ENCODE results near the gene CALHM1. TPM values are rescaled to one million over a fixed set of nuclear protein-coding genes. Genes with fewer than 3 reads are reported as not detected.

The CALHM1 gene
- total and polyA plus RNA-seq, 4 donors = not detected

- TF ChIP-seq FOXA1 (IDR thresholded peaks at IDR 0.05) (no peak), JUND (IDR thresholded peaks at IDR 0.05) (no peak), HNF4A (conservative IDR thresholded peaks at IDR 0.05) (no peak), TAF1 (conservative IDR thresholded peaks at IDR 0.05) (no peak)
- Histone ChIP-seq H3K4me3 (ENCODE audit: low read depth in 1 of 3, low read length in 3 of 3) (no peak overlapping the region), H3K27ac (ENCODE audit: low read depth in 1 of 2, low read length in 2 of 2) (no peak overlapping the region), H3K4me1 (ENCODE audit: control insufficient read depth in 4 of 4, insufficient read depth in 4 of 4, low read length in 3 of 4) (no peaks in the 10 kb centered on the region), H3K9me3 (ENCODE audit: control insufficient read depth in 4 of 4, low read length in 3 of 4) (no peaks in the 10 kb centered on the region), H3K27me3 (ENCODE audit: control insufficient read depth in 4 of 4, insufficient read depth in 4 of 4, low read length in 3 of 4) (no peaks in the 10 kb centered on the region), H3K36me3 (ENCODE audit: control insufficient read depth in 4 of 4, insufficient read depth in 3 of 4, low read depth in 1 of 4, low read length in 3 of 4) (no peaks in the 10 kb centered on the region), H3K9ac (ENCODE audit: low read depth in 1 of 2, low read length in 2 of 2) (no peak overlapping the region)
- 70% methylated on average over 10 of the region's 10 CpGs for WGBS
- DNase-seq (ENCODE audit: low spot score) = no peak
These were observed 48.8 kb upstream of the CALHM1 start for GRCh38 chr10:103507235-103508191.

- Histone ChIP-seq H3K9me3 (ENCODE audit: control insufficient read depth in 4 of 4, low read length in 3 of 4) (no peaks in the 10 kb centered on the region), H3K9ac (ENCODE audit: low read depth in 1 of 2, low read length in 2 of 2) (no peak overlapping the region), H3K36me3 (ENCODE audit: control insufficient read depth in 4 of 4, insufficient read depth in 3 of 4, low read depth in 1 of 4, low read length in 3 of 4) (no peaks in the 10 kb centered on the region), H3K27me3 (ENCODE audit: control insufficient read depth in 4 of 4, insufficient read depth in 4 of 4, low read length in 3 of 4) (no peaks in the 10 kb centered on the region), H3K4me3 (ENCODE audit: low read depth in 1 of 3, low read length in 3 of 3) (no peak overlapping the region), H3K27ac (ENCODE audit: low read depth in 1 of 2, low read length in 2 of 2) (no peak overlapping the region), H3K4me1 (ENCODE audit: control insufficient read depth in 4 of 4, insufficient read depth in 4 of 4, low read length in 3 of 4) (no peaks in the 10 kb centered on the region)
- WGBS = 97% methylated on average over 4 of the region's 4 CpGs
- no peak for DNase-seq (ENCODE audit: low spot score)
- TF ChIP-seq ZBTB33 (IDR thresholded peaks at IDR 0.05) (no peak), NR2F2 (IDR thresholded peaks at IDR 0.05) (no peak), TAF1 (conservative IDR thresholded peaks at IDR 0.05) (no peak), RXRA (IDR thresholded peaks at IDR 0.05) (no peak), ATF3 (IDR thresholded peaks at IDR 0.05) (no peak), YY1 (IDR thresholded peaks at IDR 0.05) (no peak), CTCF (IDR thresholded peaks at IDR 0.05; ENCODE audit: low read depth, low read length, missing input control) (no peak), HNF4A (conservative IDR thresholded peaks at IDR 0.05) (no peak), RAD21 (IDR thresholded peaks at IDR 0.05) (no peak), GABPA (IDR thresholded peaks at IDR 0.05 in 1 of 2, conservative IDR thresholded peaks at IDR 0.05 in 1 of 2) (no peak), FOXA2 (IDR thresholded peaks at IDR 0.05) (no peak), SP1 (IDR thresholded peaks at IDR 0.05) (no peak), FOXA1 (IDR thresholded peaks at IDR 0.05) (no peak), MAX (IDR thresholded peaks at IDR 0.05) (no peak), HNF4G (IDR thresholded peaks at IDR 0.05) (no peak), REST (IDR thresholded peaks at IDR 0.05) (no peak), EGR1 (IDR thresholded peaks at IDR 0.05; ENCODE audit: low read depth in 2 of 2) (no peak), JUND (IDR thresholded peaks at IDR 0.05) (no peak)
These were observed 47.4 kb upstream of the CALHM1 start for GRCh38 chr10:103506061-103506460.
